ENCODE results near the gene LOX.

The LOX gene

GRCh38 chr5:122050959-122051358 is 27.1 kb downstream of the LOX start:
- no peak for TF ChIP-seq CTCF (IDR thresholded peaks at IDR 0.05; ENCODE audit: extremely low read depth, insufficient read depth, missing control alignments)
- no peak for DNase-seq (ENCODE audit: low spot score)
- in situ Hi-C loops (cut with MboI; ENCODE audit: low pct_unique_long_range_greater_than_20kb, low sequenced_read_pairs, unreplicated experiment), result no loop called here

GRCh38 chr5:122040636-122041302 is 37.3 kb downstream of the LOX start:
- DNase-seq (ENCODE audit: low spot score), result no peak
- in situ Hi-C loops (cut with MboI; ENCODE audit: low pct_unique_long_range_greater_than_20kb, low sequenced_read_pairs, unreplicated experiment), result no loop called here
- TF ChIP-seq CTCF (IDR thresholded peaks at IDR 0.05; ENCODE audit: extremely low read depth, insufficient read depth, missing control alignments), result no peak

GRCh38 chr5:122036326-122036725 is 41.7 kb downstream of the LOX start:
- in situ Hi-C loops (cut with MboI; ENCODE audit: low pct_unique_long_range_greater_than_20kb, low sequenced_read_pairs, unreplicated experiment), result no loop called here
- TF ChIP-seq CTCF (IDR thresholded peaks at IDR 0.05; ENCODE audit: extremely low read depth, insufficient read depth, missing control alignments), result no peak
- DNase-seq (ENCODE audit: low spot score), result no peak

GRCh38 chr5:122035913-122036312 is 42.1 kb downstream of the LOX start:
- DNase-seq (ENCODE audit: low spot score), result no peak
- no peak for TF ChIP-seq CTCF (IDR thresholded peaks at IDR 0.05; ENCODE audit: extremely low read depth, insufficient read depth, missing control alignments)
- in situ Hi-C loops (cut with MboI; ENCODE audit: low pct_unique_long_range_greater_than_20kb, low sequenced_read_pairs, unreplicated experiment), result no loop called here

- TF ChIP-seq CTCF (IDR thresholded peaks at IDR 0.05; ENCODE audit: extremely low read depth, insufficient read depth, missing control alignments), result no peak
- in situ Hi-C loops (cut with MboI; ENCODE audit: low pct_unique_long_range_greater_than_20kb, low sequenced_read_pairs, unreplicated experiment), result no loop called here
- no peak for DNase-seq (ENCODE audit: low spot score)
Measured at GRCh38 chr5:122031836-122032235, 46.2 kb downstream of the LOX start.

- in situ Hi-C loops (cut with MboI; ENCODE audit: low pct_unique_long_range_greater_than_20kb, low sequenced_read_pairs, unreplicated experiment), result no loop called here
- DNase-seq (ENCODE audit: low spot score), result no peak
- TF ChIP-seq CTCF (IDR thresholded peaks at IDR 0.05; ENCODE audit: extremely low read depth, insufficient read depth, missing control alignments), result no peak
Measured at GRCh38 chr5:122030251-122030650, 47.8 kb downstream of the LOX start.
